HG03095 (cell line): ENCODE data around the gene PLEKHH1.
"Not testable (repeated sequence)": the region's sequence is repeated elsewhere in the genome, so short reads cannot be mapped to it uniquely, and the experiment has no call there.

Experiments used
- ATAC-seq: cut with Tn5 transposase; IDR thresholded peaks from one replicate; pipeline ENCODE4 v1.9.1; 2021; ENCODE audit warnings: moderate library complexity; ENCODE audit not compliant: unreplicated experiment

PLEKHH1 gene

DNA sequence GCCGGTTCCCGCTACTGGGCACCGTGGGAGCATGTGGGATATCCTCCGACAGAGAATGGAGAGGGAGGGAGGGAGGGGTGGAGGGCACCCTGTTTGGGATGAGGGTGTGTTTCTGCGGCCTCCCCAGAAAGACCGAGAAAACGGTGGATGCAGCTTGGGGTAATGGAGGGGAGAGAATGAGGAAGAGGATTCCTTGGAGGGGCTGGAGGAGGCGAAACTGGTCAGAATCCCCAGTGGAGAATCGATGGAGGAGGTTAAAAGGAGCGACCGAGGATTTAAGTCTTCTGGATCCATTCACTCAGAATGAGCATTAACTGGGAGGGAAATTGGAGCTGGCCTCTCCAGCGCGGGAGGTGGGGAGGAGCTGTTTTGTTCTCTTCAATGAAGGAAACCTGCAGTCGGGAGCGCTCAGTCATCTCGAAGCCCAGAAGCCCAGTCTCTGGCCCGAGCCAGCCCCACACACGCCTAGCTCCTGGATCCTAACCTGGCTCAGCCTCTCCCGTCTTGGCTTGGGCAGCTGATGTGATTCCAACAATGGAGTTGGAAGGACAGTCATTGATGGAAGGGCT lies 87.2 kb downstream of the PLEKHH1 start:
- no peak for ATAC-seq

DNA sequence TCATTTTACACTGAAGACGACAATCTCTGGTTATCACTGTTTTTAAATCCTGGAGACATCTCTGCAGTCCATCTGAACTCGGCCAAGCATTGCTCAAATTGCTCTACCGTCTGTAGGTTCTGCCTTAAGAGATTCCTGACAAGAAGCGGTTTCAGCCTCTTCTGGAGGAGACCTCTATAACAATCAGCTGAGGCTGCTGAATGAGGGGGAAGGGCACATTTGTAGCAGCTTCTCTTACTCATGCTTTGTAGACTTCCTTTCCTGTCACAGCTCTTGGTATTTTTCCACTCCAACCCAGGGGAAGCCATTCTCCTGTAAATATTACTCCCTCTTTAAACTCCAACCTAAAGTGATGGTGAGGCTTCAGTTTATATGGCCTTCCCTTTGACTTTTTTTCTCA lies 89.6 kb downstream of the PLEKHH1 start:
- no peak for ATAC-seq

DNA sequence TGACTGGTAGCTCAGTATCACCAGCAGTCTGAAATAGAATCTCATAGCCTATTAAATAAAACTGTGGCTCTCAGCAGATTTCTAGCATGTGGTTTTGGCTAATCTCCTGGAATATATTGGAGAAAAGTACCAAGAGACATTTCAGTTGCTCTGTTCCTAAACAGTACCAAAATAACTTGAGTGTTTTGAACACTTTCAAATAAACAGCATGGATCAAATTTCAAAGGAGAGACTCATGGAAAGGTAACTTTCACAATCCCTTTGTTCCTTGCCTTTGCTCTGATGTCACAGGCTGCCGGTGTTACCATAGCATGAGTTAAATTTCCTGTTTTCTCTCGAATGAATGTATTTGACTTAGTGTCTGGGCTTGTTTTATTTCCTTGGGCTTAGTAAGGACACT lies 90.0 kb downstream of the PLEKHH1 start:
- ATAC-seq = no peak

DNA sequence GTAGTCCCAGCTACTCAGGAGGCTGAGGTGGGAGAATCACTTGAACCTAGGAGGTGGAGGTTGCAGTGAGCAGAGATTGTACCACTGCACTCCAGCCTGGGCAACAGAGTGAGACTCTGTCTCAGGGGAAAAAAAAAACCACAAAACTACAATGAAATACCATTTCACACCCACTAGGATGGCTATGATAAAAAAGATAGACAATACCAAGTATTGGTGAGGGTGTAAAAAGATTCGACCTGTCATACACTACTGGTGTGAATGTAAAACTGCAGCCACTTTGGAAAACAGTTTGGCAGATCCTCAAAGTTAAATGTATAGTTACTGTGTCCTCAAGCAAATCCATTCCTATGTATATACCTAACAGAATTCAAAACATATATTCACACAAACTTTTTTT lies 93.0 kb downstream of the PLEKHH1 start:
- not testable (repeated sequence) for ATAC-seq

DNA sequence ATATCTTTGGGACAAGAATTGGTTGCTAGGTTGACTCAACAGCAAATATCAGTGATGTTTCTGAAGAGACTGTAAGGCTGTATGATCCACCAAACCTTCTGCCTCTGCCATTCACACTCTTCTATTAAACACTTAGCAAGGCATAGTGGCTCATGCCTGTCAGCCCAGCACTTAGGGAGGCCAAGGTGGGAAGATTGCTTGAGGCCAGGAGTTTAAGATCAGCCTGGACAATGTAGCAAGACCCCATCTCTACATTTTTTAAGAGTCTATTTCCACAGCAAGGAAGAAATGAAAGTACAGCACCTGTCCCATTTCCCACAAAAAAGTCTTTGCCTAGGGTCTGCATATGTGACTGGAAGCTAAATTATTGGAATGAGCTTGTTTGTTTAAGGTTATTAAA lies 94.4 kb downstream of the PLEKHH1 start:
- no peak for ATAC-seq

DNA sequence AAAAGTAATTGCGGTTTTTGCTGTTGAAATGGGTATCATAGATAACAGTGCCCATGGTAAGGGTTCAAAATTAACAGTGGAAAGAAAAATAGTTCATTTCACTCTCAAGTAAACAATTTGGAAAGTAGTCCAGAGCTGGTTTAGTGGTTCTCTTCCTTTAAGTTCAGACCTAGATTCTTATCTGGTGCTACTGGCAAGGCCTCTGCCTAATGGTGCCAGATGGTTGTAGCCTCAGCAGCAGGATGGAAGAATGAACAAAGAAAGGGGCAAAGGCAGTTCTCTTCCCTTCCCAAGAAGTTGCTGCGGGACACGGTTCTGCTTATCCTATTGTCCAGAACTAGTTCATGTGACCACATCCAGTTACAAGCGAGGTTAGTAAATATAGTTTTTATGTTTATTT lies 97.1 kb downstream of the PLEKHH1 start:
- no peak for ATAC-seq

DNA sequence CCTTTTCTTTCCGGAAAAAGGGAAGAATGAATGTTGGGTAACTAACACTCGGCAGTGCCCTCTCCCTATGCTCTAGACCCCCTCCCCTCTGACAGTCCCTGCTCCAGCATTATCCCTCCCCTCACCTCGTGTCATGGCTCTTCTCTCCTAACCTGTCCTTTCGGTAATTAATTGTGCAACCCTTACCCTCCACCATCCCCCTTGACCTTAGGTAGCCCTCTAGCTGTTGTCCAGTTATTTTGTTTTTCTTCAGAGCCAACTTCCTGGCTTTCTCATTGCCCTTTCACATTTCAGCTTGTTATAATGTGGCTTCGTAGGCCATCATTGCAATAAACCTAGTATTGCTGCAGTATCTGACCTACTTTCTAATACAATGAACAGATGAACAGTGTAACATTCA lies 97.8 kb downstream of the PLEKHH1 start:
- no peak for ATAC-seq

DNA sequence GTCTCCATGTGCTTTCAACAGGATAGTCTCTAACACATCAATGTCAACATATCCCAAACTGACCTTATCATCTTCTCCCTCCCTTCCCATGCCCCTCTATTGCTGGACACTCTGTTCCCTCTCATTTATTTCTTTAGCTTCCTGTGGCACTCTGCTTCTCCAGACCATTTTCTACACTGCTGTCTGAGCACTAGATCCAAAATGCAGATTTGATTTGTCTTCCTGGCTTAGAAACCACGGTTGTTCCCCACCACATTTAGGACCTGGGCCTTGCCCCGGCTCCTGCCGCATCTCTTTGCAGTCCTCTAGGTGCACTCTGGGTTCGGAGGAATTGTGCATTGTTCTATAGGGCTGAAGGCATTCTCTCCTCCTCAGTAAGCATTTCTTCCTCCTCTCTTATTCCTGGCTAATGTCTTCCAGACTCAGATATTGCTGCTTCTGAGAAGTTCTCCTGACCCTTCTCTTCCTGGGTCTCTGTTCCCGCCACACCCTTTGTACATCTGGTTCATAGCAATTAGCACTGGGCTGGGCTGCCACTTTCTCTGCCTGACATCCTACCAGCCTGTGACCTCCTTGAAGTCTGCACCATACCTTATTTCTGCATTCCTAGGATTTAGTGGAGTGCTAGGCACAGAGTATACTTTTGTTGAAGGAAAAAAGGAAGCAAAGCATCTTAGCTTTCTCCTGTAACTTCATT lies 100.5 kb downstream of the PLEKHH1 start:
- no peak for ATAC-seq

DNA sequence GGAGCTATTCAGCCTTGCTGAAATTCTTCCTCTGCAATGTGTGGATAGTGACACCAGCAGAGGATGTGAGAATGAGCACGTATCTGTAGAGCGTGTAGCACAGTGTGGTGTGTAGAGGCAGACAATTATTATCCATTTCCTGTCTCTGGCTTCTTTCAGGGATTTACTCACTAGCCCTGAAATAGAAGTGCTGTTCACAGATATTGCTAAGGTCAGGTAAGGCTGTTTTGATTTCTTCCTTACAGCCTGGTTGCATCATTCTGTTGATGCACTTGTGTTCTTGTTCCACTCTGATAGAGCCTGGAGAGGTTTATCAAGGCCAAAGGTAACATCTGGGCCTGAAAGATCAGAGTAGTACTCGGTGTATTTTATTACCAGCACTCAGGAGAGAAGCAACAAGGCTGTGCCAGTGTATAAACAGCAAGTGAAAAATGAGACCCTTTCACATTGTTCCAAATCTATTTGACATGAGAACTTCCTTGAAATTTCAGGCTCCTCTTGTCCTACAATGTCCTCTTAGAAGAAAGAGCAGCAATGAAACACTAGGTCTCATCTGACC lies 103.3 kb downstream of the PLEKHH1 start:
- ATAC-seq = peak; percentile 52

DNA sequence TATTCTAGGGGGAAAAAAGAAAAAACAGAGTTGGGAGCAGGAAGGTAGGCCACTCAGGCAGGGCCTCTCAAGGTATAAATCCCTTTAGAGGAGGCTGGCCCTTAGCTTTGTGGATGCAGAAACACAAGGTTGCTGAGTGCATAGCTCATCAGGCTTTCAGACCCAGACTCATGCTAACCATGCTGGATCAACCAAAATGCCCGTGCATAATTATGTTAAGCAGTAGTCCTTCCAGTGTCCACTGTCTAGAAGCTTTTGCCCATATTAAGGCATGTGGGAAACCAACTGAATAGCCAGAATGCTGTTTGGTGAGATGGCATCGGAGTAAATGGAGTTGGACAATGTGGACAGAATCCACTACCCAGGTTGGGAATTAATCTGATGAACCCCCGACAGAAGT lies 105.6 kb downstream of the PLEKHH1 start:
- ATAC-seq = no peak
